ENCODE results near the gene RHOBTB3.
"Not testable (repeated sequence)": the region's sequence is repeated elsewhere in the genome, so short reads cannot be mapped to it uniquely, and the experiment has no call there.

The RHOBTB3 gene

DNA sequence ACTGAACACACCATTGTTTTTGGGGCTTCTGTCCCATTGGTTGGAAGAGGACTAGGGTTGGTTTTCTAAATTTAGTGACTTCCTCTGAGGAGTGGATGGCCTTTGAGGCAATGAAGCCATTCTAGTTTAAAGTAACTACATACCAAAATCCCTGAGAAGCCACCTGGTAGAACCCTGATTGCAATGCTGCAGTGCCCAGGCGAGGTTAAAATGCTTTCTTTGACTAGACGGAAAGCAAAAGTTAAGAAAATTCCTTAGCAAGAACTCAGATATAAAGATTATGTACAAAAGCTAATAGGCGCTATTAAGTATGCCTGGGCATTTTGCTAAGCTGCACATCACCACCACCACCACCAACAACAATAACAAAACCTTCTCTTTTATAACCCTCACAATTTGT lies 70.8 kb downstream of the RHOBTB3 start:
- no peak for DNase-seq

DNA sequence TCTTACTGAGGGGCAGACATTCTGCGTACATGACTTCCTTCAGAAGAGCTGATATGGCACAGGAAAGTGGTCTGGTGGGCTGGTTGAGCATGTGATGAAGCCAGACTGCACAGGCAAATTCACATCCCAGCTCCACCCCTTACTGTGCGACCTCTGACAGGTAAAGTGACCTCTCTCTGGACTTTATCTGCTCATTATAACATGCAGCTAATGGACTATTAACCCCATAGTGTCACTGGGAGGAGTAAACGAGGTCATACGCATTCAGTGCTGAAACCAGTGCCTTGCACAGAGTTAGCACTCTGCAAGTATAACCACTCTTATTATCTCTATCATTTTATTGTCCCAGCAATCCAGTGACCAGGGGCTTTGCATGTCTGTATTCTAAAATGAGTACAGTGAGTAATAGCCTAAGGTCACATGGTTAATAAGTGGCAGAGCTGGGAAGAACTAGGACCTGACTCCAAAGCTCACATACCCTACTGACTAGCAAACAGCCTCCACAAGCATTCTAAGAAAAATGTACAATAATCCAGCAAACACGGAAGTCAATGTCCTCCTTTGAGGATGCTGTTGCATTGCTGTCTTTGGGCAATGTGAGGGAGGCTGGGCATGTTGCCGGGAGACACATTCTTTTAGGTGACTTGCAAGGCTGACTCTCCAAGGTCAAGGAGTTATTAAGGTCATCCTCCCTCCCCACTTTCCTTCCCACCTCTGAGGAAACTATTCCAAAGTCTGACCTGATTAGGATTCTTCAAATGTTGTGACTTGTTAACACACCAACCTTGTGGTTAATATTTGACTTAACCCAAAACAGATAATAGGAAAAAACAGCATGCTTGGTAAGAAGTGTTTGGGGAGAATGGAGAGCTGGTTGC lies 72.4 kb downstream of the RHOBTB3 start:
- DNase-seq, result no peak

DNA sequence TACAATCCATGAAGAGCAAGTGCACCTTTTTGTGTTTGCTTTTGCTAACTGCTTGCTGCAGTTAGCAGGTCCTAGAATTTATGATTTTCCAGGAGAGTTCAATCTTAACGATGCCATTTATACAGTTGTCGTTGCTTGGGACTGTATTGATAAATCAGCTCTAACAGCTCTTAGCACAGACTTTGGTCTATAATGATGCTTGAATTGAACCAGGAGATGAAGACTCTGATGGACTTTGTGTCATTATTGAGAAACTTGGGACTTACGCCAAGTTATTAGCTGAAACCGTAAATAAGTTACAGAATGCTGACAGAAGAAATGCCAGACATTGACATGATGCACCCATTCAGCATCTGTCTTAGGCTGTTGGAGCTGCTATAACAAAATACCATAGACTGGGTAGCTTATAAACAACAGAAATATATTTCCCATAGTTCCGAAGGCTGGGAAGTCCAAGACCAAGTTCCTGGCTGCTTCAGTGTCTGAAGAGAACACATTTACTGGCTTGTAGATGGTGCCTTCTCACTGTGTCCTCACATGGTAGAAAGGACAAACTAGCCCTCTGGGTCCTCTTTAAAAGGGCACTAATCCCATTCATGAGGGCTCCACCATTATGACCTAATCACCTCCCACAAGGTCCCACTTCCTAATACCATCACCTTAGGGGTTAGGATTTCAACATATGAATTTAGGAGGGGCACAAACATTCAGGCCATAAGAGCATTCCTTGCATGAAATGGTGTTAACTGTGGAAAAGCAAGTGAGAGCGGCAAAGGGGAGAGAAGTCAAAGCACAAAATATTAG lies 73.8 kb downstream of the RHOBTB3 start:
- no peak for DNase-seq

DNA sequence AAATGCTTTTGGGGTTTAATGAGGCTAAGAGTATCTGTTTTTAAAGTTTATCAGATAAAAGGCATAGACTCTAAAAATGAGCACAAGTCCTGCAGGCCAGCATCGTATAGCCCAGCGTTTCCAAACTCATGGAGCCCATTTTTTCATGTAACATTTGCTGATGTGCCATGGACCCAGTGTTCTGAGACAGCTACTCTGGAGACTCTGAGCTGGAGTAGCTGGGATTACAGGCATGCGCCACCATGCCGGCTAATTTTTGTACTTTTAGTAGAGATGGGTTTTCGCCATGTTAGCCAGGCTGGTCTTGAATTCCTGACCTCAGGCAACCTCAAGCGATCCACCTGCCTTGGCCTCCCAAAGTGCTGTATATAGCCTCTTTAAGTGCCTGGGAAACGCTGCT lies 75.6 kb downstream of the RHOBTB3 start:
- DNase-seq, result no peak

DNA sequence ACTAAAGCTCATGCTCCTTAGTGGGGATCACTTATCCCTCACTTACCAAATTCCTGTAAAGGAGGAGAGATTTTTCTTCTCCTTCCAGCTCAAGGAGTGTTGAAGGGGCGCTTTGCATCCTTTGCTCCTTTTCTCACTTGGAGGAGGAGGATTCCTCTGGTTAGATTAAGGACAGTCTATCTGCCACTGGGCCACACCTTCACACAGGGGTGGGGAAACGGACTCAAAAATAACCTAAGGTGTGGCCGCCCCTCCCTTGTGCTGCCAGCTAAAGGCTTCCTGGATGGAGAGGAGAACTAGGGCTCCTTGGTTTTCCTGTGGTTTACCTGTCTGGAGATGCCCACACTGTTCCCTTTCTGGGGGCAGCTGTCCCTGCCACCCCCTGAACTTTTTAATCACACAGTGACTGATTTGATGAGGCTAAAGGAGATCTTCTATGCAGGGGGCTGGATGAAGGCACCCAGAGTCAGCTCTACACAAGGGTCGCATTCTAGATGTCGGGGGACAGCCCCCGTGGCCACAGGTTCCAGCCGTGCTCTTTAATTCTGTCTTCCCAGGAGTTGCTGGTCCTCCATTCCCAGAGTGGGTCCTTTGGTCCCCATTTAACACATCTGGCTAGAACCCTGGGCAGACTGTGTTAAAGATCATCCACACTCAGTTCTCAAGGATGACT lies 77.0 kb downstream of the RHOBTB3 start:
- DNase-seq, result no peak

DNA sequence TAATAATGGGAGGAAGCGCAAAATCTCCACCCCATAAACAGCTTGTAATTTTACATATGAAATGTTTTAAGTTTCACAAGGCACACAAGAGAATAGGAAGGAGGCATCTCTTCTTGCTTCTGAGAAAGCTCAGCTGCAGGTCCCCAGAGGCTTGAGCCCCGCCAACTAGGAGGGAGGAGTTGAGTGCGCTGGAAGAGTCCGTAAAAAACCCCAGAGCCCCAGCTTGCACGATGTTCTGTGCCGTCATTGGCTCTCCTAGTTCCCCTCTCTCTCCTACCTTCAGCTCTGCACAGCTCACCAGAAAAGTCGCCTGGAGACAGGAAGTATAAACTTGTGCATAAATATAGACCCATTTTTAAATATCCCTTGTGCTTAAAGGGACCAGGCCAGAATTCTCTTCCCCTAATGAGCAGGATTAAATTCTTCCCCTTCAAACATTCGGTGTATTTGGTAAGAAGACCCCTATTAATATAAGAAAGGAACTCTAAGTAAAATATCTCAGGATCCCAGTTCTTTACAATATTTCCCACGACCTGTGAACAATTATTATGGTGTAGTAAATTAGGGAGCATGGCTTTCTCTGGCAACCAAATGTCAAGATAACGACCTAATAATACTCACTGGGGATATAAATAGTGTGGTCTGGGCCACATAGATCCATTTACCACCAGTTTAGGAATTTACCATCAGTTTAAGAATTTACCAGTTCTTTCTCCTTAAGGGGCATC lies 77.7 kb downstream of the RHOBTB3 start:
- DNase-seq, result peak; percentile 86

DNA sequence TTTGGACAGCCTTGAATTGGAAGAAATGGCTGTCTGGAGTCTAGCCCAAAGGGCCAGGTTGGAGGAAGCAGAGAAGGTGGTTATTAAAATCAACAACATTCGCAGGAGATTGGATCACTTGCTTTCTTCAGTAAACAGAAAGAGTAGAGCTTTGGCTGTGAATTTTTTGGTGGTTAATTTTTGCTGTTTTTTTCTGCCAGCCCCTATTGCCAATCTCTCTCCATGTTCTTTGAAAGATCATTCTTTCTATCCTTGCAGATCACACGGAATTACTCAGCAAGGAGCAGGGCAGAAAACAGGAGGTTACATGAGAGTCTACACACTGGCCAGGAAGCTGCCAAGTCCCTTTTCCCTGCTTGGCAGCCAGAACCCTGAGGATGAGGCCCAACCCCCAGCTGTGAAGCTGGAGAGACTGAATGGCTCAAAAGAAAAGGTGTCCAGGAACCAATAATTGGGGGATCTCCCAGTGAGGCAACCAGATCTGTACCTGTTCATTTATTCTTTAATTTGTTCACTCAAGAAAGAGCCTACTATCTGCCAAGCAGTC lies 78.4 kb downstream of the RHOBTB3 start:
- DNase-seq, result no peak

DNA sequence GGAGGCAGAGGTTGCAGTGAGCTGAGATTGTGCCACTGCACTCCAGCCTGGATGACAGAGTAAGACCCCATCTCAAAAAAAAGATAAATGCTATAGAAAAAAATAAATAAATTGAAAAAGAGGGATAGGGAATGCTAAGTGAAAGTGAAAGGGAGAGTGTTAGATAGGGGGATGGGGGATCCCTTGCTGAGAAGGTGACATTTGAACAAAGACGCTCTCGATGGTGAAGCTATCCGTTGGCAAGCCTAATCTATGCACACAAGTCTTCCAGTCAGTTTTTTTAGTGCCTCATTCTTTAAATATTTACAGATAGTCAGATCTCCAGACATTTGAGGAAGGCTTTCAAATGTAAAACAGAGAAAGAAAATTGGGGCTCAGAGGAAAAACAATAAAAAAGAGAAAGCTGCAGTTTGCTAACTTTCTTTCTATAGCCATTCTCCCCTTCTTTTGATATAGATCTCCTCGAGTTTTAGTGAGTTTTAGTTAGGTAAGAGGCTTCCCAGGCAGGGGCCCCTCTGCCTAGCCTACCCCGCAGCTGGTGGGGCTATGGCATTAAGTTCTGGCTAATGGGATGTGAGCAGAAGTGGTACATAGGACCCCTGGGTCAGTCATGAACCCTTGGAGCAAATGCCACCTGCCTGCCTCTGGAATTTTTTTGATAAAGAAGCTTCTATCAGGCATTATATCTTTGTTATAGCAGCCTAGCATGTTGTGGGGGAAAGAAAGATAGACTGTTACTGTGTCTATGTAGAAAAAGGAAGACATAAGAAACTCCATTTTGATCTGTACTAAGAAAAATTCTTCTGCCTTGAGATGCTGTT lies 79.4 kb downstream of the RHOBTB3 start:
- no peak for DNase-seq

DNA sequence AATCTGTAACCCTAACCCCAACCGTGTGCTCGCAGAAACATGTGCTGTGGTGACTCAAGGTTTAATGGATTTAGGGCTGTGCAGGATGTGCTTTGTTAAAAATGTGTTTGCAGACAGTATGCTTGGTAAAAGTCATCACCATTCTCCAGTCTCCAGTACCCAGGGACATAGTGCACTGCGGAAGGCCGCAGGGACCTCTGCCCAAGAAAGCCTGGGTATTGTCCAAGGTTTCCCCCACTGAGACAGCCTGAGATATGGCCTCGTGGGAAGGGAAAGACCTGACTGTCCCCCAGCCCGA lies 79.9 kb downstream of the RHOBTB3 start:
- DNase-seq, result not testable (repeated sequence)

DNA sequence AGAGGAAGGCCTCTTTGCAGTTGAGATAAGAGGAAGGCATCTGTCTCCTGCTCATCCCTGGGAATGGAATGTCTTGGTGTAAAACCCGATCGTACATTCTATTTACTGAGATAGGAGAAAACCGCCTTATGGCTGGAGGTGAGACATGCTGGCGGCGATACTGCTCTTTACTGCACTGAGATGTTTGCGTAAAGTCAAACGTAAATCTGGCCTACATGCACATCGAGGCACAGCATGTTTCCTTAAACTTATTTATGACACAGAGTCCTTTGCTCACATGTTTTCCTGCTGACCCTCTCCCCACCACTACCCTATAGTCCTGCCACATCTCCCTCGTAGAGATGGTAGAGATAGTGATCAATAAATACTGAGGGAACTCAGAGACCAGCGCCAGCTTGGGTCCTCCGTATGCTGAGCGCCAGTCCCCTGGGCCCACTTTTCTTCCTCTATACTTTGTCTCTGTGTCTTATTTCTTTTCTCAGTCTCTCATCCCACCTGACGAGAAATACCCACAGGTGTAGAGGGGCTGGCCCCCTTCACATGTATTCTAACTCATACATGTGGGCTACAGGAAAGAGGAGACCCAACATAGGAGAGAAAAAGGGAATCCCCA lies 80.4 kb downstream of the RHOBTB3 start:
- DNase-seq, result not testable (repeated sequence)

DNA sequence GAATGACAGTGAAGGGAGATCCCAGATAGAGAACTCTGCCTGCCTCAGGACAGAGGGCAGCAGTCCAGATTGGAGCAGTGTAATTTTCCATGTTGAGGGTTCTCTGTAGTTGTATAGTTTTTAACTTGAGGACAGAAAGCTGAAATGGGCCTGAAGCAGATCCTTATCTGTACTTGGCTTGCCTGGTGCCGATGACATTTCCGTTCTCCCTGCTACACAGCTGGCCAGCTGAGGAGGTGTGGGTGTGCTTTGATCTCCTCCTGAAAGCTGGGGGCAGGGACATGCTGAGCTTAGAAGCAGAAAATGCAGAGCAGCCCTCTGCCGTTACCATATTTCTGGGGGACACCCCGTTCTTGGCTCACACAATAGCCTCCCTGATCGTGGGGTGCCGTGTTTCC lies 80.9 kb downstream of the RHOBTB3 start:
- peak; percentile 48 for DNase-seq

DNA sequence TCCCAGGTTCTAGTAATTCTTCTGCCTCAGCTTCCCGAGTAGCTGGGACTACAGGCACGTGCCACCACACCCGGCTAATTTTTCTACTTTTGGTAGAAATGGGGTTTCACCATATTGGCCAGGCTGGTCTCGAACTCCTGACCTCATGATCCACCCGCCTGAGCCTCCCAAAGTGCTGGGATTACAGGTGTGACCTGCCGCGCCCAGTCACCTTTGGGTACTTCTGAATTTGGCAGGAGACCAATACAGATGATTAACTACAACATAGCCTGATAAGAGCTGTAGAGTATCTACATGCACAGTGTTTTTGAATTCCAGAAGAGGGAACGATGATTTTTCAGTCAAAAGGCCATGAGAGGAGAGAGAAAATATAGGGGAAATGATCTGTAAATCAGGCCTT lies 81.9 kb downstream of the RHOBTB3 start:
- not testable (repeated sequence) for DNase-seq

DNA sequence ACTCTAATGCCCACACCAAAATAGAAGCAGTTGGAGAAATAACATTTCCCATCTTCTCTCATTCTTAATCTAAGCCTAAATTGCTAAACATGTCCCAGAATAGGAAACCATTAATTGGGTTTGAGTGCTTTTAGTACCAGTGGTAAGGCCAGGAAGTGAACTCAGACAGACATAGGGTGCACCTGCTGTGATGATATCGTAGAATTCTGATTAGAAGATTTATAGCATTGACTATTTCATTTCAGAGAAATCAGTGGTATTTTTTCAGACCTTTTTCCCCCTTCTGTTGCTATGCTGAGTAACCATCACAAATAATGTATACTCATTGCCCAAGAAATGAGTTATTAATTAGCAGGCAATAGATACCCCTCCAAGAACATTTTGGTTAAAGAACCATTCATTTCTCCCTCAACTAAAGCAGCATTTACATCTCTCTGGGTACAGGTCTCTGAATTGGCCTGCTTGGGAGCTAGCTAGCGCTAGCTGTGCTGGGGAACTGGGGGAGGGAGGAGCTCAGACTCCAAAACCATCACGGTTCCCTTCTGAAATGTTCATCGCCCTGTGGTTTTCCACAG lies 84.1 kb downstream of the RHOBTB3 start:
- DNase-seq, result no peak

DNA sequence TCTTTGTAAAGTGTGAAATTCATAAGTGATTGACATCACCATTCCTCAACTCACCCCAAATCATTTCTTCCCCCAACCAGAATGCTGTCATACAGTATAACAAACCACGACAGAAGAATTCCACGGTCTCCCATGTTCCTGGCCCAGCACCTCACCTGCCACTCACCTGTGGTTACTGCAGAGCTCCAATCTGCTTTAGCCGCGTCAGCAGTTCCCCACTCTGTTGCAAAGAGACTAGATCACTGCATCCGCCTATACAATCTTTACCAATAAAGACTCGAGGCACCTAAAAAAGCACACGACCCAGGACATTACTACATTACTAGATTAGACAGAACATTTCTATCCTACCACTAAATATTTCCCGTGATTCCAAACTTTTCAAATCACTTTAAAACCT lies 85.2 kb downstream of the RHOBTB3 start:
- DNase-seq, result no peak

DNA sequence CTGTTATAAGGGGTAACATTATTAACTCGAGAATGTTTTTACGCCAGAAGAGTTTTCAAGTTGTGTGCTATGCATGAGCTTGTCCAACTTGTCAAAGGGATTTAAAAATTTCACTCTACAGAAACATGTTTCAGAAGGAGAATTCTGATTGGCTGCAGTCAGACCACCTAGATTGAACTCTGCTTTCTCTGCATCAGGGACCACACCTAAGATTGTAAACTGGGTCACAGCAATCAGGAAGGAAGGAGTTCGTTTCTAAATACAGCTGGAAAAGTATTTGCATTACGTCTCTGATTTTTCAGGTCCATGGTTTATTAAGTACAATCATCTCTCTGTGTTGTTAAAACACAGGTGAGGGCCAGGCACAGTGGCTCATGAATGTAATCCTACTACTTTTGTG lies 85.6 kb downstream of the RHOBTB3 start:
- DNase-seq, result no peak

DNA sequence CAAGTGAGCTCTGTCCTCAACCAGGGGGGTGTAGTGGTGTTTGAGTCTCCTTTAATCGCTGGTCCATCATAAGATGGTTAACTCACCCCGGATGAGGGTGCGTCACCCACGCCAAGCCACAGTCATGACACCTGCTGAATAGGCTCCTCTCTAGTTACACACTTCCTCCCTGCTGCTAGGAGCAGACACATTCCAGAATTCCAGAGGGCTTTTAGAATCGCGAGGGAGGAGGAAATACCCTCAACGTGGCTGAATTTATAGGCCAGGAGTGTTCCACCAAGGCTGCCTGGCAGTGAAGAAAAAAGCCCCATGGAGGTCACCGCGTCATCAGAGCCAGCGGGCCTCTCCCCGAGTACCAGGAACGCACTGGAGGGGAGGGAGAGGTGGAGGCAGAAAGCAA lies 86.3 kb downstream of the RHOBTB3 start:
- DNase-seq, result peak; percentile 66

DNA sequence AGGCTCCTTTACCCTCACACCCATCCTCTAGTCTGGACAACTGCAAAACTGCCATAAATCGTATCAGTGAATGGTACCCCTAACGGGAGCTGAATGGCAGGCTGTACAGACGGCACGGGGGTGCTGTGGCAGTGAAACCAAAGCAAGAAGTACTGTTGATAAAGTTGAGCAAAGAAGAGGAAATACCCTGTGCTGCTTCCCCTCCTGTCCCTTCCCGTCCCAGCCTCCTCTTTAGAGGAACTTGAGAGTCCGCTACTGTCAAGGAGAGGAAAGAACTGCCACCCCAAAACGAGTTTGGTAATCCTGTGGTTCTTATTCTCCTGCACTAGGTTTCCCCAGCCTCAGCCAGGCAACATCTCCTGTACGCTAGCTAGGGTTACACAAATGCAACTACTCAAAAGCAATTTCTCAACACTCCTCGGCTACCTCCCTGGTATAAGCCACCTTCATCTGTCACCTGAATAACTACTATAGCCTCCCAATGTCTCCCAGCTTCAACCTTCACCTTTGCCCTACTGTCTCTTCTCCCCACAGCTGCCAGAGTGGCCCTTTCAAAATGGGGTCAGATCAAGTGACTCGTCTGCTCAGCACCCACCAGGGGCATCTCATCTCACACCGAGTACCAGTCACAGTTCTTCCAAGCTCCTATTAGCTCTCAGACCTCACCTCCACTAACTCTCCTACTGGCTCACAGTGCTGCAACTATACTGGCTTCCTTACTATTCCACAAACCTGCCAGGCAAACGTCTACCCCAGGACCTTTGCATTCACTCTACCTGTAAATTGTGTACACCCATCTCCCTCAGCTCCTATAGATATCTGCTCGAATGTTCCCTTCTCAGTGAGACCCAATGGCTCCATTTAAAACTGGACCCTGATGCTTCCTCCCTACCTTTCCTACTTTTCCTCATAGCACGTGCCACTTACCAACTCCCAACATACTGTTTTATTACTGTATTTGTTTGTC lies 87.3 kb downstream of the RHOBTB3 start:
- peak; percentile 47 for DNase-seq

DNA sequence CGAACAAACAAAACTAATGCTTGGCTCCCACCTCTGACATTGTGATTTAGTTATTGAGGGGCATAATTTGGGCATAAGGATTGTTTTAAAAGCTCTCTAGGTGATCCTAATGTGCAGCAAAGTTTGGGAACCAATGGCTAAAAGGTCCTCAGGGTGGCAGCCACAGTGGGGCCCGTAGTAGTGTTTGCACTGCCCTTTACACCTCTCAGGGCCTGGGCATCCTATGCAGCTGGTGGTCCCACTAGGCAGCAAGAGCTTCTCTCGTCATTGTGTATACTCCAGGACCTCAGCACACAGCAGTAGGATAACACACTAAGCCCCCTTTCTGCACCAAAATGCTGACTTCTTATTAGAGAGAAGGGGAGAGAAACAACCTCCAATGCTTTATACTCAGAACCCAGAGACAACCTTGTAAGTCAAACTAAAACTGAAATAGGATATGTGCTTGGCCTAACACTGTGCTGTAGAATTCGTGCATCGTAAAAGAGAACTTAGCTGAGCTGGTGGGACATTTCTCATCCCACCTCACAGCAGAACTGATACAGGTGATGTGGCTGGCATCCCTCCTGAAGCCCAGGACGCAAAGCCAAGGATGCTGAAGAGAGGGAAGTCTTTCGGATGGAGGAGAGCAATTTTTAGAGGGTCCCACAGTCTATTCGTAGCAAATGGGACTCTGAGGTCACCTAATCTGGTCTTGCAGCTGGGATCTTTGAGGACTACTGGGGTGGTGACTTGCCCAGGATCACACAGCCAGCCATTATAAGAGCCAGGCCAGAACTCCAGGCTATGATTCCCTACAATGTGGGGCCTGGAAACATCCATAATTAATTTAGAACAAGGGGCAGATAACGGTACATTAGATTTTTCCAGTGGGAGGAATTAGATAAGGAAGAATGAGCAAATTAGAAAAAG lies 90.2 kb downstream of the RHOBTB3 start:
- DNase-seq, result no peak

All from CD4-positive, alpha-beta T cell treated with Interleukin-21 for 1 hour (primary cell).